GM19238 (cell line): ENCODE measurements around the gene SEMA4G.

Experiments
- DNase-seq: peaks from one replicate; pipeline ENCODE4 v3.0.0; 2011; ENCODE audit warnings: low spot score; ENCODE audit not compliant: insufficient read length

The SEMA4G gene

DNA sequence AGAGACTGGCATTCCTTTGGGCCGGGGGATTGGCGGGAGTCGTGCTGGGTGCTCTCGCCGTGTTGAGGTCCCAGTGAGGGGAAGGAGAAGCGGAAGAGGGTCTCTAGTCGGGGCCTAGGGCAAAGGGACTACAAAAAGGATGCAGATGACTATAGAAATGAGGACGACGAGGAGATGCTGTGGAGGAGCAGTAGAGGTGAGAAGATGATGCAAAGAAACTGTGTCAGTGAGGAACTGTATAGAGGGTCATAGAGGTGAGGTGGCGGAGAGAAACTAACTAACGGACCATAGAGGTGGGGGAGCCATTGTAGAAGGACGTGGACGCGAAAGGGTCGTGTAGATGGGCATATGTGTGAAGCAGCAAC is 18.4 kb downstream of the SEMA4G start:
- no peak for DNase-seq

DNA sequence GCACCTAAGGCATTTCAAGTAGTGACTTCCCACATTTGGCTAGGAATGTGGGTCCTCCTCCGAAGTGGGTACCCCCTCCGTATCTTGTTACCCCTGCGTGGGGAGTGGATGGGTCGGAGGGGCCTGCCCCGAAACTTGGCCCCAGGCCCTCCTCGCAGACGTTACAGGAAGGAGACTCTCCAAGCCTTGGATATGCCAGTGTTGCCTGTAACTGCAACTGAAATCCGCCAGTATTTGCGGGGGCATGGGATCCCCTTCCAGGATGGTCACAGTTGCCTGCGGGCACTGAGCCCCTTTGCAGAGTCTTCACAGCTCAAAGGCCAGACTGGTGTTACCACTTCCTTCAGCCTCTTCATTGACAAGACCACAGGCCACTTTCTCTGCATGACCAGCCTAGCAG is 18.9 kb downstream of the SEMA4G start:
- no peak for DNase-seq

GRCh38 chr10:100989088-100989487 is 19.8 kb downstream of the SEMA4G start:
- DNase-seq, result no peak

DNA sequence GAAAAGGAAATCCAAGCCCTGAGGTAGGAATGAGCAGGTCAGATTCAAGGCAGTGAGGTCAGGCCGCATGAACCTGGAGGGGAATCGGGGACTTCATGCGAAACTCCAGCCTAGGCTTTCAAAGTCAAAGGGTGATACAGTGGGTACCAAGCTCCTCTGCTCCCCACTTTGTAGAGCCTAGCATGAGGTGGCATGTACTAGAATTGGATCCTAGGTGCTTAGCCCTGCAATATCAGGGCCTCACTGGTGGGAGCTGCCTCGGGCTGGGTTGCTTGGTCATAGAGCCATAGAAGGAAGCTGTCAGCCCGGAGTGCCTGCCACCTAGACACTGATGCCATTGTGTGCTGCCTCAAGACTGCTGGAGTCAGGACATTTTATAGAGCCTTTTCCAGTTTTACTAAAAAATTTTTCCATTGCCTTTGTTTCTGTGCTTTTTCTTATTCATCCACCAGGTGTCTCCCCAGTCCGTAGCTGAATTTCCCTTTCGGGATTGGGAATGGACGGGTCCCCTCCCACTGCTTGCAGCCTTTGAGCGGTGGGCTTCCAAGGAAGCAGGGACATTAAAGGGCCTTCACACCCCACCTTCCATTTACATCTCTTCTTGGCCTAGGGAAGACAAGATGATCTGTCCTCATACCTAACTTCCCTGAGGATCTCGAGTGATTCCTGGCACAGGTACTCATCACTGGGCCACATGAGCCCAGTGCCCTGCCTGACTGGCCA is 24.8 kb downstream of the SEMA4G start:
- DNase-seq, result no peak

- DNase-seq, result no peak
Measured at GRCh38 chr10:100995181-100995580, 25.9 kb downstream of the SEMA4G start.

- peak; percentile 63 for DNase-seq
Measured at GRCh38 chr10:100996678-100997359, 27.5 kb downstream of the SEMA4G start.

- peak; percentile 80 for DNase-seq
Measured at GRCh38 chr10:100997360-100998182, 28.3 kb downstream of the SEMA4G start.

DNA sequence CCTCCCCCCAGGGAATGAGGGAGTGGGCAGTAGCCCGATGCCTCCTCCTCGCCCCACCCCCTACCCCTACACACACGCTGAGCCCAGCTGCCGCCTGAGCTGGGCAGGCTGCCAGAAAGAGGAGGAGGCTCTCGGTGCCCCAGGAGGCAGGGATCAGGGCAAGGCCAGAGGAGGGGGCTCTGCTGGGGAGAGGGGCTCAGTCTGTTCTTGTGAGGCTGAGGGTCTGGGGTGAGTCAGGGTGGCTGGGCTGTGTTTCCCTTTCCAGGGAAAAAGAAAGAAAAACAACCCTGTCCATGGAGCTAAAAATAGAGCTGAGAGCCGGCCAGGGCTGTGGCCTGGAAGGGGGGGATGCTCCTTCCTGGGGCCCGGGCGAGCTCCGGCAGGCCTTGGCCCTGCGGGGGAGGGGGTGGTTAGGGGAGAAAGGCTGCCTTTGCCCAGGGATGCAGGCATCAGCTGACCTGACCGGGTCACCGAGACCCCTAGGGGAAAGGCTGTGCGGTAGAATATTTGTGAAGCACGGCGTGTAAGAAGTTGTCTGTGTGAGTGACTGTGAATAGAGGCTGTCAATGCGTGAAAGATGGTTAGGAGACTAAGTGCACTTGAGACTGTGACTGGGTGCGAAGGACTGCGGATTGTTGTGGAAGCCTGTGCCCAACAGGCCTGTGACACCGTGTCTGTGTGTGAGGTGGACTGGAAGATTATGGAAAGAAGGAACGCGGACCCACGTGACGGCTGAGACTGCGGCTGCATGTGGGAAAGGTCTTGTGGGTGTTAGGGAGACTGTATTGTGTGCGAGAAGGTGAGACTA is 29.1 kb downstream of the SEMA4G start:
- peak; percentile 83 for DNase-seq

- peak; percentile 94 for DNase-seq
Measured at GRCh38 chr10:100998991-100999741, 29.9 kb downstream of the SEMA4G start.

DNA sequence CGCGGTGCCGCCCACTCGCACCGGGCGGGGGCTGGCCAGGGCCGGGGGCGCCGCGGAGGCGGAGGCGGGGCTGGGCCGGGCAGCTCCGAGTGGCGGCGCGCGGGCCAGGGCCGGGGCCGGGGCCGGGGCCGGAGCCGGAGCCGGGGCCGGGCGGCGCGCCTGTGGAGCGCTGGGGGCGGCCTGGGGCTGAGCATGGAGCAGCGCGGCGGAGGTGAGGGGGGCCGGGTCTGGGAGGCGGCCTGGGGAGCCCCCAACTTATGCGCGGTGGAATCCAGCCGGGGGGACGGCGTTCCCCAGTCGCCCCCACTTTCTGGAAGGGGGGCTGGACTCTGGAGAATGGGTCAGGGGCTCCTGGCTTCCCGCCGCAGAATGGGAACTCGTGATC is 30.4 kb downstream of the SEMA4G start, which contains the start of gene LZTS2:
LZTS2 (plus strand) TSS at position 67 of the 385 bp plus-strand sequence. CDS start 2,731 bp downstream, outside the sequence.
- peak; percentile 46 for DNase-seq

DNA sequence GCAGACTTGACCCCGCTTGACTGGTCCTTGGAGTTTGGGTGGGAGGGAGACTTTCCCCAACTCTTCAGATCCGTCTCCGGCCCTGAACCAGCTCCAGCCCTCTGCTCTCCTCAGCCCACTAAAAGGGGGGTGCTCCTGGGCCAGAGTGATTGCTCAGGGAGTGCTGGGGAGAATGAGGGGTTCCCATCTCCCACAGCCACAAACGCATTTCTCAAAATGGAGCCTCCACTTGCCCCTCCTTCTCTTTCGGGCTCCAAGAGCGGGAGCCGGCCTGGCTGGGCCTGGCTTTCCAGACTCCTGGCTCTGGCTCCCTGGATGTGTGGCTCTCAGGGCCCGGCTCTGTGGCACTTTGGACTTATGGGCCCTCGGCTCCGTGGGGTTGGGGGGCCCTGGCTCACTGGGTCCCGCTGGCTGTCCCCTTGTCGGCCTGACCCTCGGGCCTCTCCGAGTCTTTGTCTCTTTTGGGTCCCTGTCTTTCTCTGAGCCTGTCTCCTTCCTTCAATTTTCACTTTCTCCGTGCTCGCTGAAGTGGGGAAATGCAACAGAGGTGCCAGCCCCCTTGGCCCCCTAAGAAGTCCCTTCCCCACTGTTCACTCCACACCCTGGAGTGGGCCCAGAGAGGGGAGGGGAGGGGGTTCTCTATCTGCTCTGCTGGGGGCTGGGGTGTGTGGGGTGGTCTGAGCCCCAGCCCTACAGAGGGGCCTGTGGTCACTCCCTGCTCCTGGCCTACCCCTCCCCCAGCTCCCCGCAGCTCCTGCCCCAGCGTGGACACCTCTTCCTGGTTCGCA is 31.0 kb downstream of the SEMA4G start:
- no peak for DNase-seq

DNA sequence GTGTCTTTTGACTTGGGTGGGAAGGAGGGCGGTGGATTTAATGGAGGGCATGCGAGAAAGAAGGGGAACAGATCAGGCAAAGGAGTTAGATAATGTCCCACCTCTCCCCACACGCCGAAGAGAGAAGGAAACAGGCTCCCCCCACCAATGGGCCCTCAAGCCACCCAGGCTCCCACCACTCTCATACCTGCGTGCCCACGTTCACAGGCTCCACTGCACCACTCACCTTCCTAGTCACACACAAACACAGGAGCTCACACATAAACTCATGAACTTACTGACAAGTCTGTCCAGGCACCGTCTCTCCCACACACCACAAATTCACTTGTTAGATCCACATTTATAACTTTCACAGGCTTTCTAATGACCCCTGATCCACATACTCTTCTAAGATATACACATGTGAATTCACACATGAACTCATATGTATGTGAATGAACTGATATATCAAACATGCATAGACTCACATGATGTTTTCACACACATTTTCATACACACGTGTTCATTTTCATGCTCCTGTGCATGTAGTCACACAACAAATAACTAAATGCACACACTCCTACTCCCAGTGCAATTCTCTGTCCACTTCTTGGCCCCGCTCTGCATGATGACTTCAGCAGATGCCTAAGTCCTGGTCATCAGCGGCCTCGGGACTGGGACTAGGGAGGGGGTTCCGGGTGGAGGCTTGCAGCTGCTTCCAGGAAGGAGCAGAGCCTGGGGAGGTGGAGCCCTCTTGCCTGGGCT is 31.8 kb downstream of the SEMA4G start:
- DNase-seq, result no peak

GRCh38 chr10:101001659-101002035 is 32.3 kb downstream of the SEMA4G start:
- no peak for DNase-seq

GRCh38 chr10:101002456-101002855 is 33.2 kb downstream of the SEMA4G start:
- no peak for DNase-seq

- no peak for DNase-seq
Measured at GRCh38 chr10:101003639-101004206, 34.4 kb downstream of the SEMA4G start.

GRCh38 chr10:101005361-101005760 is 36.1 kb downstream of the SEMA4G start:
- no peak for DNase-seq

DNA sequence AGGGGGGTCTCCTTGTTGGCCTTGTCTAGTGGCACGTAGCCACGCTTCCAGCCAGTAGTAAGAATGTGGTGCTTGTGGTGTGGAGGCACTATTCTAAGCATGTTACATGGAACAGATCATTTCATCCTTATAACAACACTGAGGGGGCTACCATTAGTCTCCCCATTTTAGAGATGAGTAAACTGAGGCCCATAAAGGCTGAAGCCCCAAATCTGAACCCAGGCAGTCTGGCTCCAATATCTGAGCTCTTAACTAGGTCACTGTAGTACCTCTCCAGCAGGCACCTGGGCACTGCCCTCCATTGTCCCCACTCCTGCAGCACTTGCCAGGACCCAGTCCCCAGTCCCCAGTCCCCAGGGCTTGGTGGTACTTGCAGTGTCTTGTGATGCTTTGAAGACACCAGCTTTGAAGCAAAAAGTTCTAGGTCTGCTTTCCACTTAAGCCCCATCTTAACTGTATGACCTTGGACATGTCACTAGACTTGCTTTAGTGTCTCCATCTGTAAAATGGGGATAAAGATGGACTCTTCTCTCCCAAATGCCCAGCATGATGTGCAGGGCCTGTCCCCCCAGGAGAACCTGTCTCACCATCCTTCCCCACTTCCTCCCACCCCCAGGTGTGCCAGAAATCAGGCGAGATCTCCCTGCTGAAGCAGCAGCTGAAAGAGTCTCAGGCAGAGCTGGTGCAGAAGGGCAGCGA is 36.7 kb downstream of the SEMA4G start:
- no peak for DNase-seq

- DNase-seq, result no peak
Measured at GRCh38 chr10:101006593-101007098, 37.3 kb downstream of the SEMA4G start.
